ENCODE measurements around the gene NCOA7.

The NCOA7 gene

DNA sequence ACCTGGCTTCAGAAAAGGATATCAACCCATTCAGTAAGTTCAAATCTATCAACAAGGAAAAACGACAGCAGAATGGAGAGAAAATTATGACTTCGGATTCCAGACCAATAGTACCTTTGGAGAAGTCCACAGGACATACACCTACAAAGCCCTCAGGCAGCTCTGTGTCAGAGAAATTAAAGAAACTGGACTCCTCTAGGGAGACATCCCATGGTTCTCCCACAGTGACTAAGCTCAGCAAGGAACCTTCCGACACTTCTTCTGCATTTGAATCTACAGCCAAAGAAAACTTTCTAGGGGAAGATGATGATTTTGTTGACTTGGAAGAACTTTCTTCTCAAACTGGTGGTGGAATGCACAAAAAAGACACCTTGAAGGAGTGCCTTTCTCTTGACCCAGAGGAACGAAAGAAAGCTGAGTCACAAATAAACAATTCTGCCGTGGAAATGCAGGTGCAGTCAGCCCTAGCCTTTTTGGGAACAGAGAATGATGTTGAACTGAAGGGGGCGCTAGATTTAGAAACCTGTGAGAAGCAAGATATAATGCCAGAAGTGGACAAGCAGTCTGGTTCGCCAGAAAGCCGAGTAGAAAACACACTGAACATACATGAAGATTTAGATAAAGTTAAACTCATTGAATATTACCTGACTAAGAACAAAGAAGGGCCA lies 98.4 kb downstream of the NCOA7 start:
- Histone ChIP-seq H3K4me3 (replicated peaks; ENCODE audit: insufficient read depth, low read length) (no peak overlapping the region), H3K27me3 (ENCODE audit: insufficient read depth, poor library complexity, severe bottlenecking) (no peaks in the 10 kb centered on the region), H3K27ac (replicated peaks) (no peak overlapping the region)
- DNase-seq (ENCODE audit: low read depth in 1 of 2, low spot score in 1 of 2): no peak
- TF ChIP-seq POLR2AphosphoS5 (IDR thresholded peaks at IDR 0.05; ENCODE audit: low read depth) (no peak), GABPA (IDR thresholded peaks at IDR 0.05; ENCODE audit: low read depth) (no peak), SPI1 (IDR thresholded peaks at IDR 0.05; ENCODE audit: borderline replicate concordance, low read depth) (no peak)
- TF ChIP-seq, protein P1, sequence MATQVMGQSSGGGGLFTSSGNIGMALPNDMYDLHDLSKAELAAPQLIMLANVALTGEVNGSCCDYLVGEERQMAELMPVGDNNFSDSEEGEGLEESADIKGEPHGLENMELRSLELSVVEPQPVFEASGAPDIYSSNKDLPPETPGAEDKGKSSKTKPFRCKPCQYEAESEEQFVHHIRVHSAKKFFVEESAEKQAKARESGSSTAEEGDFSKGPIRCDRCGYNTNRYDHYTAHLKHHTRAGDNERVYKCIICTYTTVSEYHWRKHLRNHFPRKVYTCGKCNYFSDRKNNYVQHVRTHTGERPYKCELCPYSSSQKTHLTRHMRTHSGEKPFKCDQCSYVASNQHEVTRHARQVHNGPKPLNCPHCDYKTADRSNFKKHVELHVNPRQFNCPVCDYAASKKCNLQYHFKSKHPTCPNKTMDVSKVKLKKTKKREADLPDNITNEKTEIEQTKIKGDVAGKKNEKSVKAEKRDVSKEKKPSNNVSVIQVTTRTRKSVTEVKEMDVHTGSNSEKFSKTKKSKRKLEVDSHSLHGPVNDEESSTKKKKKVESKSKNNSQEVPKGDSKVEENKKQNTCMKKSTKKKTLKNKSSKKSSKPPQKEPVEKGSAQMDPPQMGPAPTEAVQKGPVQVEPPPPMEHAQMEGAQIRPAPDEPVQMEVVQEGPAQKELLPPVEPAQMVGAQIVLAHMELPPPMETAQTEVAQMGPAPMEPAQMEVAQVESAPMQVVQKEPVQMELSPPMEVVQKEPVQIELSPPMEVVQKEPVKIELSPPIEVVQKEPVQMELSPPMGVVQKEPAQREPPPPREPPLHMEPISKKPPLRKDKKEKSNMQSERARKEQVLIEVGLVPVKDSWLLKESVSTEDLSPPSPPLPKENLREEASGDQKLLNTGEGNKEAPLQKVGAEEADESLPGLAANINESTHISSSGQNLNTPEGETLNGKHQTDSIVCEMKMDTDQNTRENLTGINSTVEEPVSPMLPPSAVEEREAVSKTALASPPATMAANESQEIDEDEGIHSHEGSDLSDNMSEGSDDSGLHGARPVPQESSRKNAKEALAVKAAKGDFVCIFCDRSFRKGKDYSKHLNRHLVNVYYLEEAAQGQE (IDR thresholded peaks at IDR 0.05; ENCODE audit: insufficient replicate concordance, low read depth): no peak
- TF ChIP-seq, protein P2, sequence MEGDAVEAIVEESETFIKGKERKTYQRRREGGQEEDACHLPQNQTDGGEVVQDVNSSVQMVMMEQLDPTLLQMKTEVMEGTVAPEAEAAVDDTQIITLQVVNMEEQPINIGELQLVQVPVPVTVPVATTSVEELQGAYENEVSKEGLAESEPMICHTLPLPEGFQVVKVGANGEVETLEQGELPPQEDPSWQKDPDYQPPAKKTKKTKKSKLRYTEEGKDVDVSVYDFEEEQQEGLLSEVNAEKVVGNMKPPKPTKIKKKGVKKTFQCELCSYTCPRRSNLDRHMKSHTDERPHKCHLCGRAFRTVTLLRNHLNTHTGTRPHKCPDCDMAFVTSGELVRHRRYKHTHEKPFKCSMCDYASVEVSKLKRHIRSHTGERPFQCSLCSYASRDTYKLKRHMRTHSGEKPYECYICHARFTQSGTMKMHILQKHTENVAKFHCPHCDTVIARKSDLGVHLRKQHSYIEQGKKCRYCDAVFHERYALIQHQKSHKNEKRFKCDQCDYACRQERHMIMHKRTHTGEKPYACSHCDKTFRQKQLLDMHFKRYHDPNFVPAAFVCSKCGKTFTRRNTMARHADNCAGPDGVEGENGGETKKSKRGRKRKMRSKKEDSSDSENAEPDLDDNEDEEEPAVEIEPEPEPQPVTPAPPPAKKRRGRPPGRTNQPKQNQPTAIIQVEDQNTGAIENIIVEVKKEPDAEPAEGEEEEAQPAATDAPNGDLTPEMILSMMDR (IDR thresholded peaks at IDR 0.05; ENCODE audit: insufficient read depth, low read length): no peak

DNA sequence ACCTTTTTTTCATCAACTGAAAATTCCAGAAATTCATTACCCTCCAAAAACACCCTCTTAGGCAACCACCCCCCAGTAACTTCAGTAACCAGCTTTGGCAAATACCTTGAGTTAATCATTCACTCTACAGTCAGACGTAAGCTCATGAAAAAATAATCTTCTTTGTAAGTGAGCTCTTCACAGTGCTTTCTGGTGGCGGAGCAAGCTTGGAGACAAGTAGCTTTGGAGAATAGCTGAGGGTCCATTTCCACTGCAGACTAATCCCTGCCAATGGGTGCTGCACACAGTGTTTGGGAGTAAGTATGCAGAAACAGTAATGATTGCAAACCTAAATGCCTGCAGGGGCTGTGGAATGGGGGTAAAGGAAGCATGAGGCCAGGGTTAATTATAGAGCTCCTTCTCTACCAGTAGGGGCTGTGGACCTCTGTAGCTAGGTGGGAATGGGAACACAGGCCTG lies 109.0 kb downstream of the NCOA7 start:
- DNase-seq (ENCODE audit: low read depth in 1 of 2, low spot score in 1 of 2): no peak
- Histone ChIP-seq H3K27ac (replicated peaks) (no peak overlapping the region), H3K27me3 (ENCODE audit: insufficient read depth, poor library complexity, severe bottlenecking) (no peaks in the 10 kb centered on the region), H3K4me3 (replicated peaks; ENCODE audit: insufficient read depth, low read length) (no peak overlapping the region)
- TF ChIP-seq, protein P2 (IDR thresholded peaks at IDR 0.05; ENCODE audit: insufficient read depth, low read length): no peak
- no peak for TF ChIP-seq SPI1 (IDR thresholded peaks at IDR 0.05; ENCODE audit: borderline replicate concordance, low read depth)

DNA sequence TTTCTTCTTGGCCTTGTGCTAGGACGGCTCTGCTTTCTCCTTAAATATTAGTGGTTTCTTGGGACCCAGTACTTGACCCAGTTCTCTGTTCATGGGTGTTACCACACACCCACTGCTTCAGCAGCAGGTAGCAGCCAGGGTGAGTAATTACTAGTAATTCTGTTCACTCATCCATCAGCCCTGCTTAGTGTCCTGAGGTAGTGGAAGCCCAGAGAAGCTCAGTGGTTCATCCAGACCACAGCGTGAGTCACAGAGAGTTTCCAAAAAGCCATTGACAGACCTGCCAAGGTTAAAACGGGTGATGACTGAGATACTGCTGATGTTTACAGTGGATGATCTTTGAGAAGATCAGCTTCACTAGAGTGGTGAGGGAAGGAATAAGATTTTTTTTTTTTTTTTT lies 114.1 kb downstream of the NCOA7 start:
- Histone ChIP-seq H3K27ac (replicated peaks) (no peak overlapping the region), H3K4me3 (replicated peaks; ENCODE audit: insufficient read depth, low read length) (no peak overlapping the region), H3K27me3 (ENCODE audit: insufficient read depth, poor library complexity, severe bottlenecking) (no peaks in the 10 kb centered on the region)
- no peak for DNase-seq (ENCODE audit: low read depth in 1 of 2, low spot score in 1 of 2)
- no peak for TF ChIP-seq SPI1 (IDR thresholded peaks at IDR 0.05; ENCODE audit: borderline replicate concordance, low read depth)
- TF ChIP-seq, protein P2 (IDR thresholded peaks at IDR 0.05; ENCODE audit: insufficient read depth, low read length): no peak
- TF ChIP-seq, protein P1 (IDR thresholded peaks at IDR 0.05; ENCODE audit: insufficient replicate concordance, low read depth): no peak
- no peak for TF ChIP-seq POLR2AphosphoS5 (IDR thresholded peaks at IDR 0.05; ENCODE audit: low read depth)
- no peak for TF ChIP-seq GABPA (IDR thresholded peaks at IDR 0.05; ENCODE audit: low read depth)

All from HL-60 (cell line).